Endothelial cell of umbilical vein (primary cell): ENCODE data around the gene ERICH3. TPM values are rescaled to one million over a fixed set of nuclear protein-coding genes. Genes with fewer than 3 reads are reported as not detected.

ENCODE experiments used
- BruUV-seq: library from RNA; stranded (reverse); fragments of 400-500 nt; replicated peaks from 2 replicates; lab custom pipeline; 2021; lab: Mats Ljungman, UMichigan
- CTCF ChIA-PET: fragments of 300-600, 350-600 bp; sonication (Branson Sonifier 250); formaldehyde crosslinking; loops from one replicate; lab custom pipeline; 2021; ENCODE audit warnings: antibody characterized with exemption, inconsistent platforms; lab: Charles Lee
- POLR2A ChIA-PET: fragments of 300-600, 350-600 bp; sonication (Branson Sonifier 250); formaldehyde crosslinking; loops from one replicate; lab custom pipeline; 2021; ENCODE audit warnings: antibody characterized with exemption, inconsistent platforms; lab: Charles Lee
- DNase-seq: peaks from one replicate; pipeline ENCODE4 v3.0.0-alpha.2; 2011; ENCODE audit warnings: low read depth, low spot score
- FAIRE-seq: peaks from 2 replicates; lab custom pipeline; 2011; peaks lifted over from hg19 to GRCh38; lab: Jason Lieb, UNC
- H2AFZ ChIP-seq: 2 replicates; pipeline ENCODE4 v1.6.0; 2012; ENCODE audit warnings: low read depth, low read length, control low read depth, inconsistent platforms
- H3K27ac ChIP-seq: 2 replicates; pipeline ENCODE4 v1.5.1; 2011; ENCODE audit warnings: low read depth, mild to moderate bottlenecking, control low read depth, low read length, moderate library complexity; ENCODE audit not compliant: insufficient read depth
- H3K27me3 ChIP-seq, 2 experiments: 2 replicates each; pipeline versions ENCODE4 v1.6.0 to v1.6.1; 2011; ENCODE audit warnings: low read length in 2 of 2, mixed read lengths in 1 of 2; ENCODE audit not compliant: control insufficient read depth in 2 of 2, insufficient read depth in 2 of 2
- H3K36me3 ChIP-seq, 2 experiments: 2 replicates in 1 of 2; 3 replicates in 1 of 2; pipeline ENCODE4 v1.5.1; 2011; ENCODE audit warnings: low read length in 2 of 2, mild to moderate bottlenecking in 1 of 2, moderate library complexity in 1 of 2; ENCODE audit not compliant: control insufficient read depth in 2 of 2, insufficient read depth in 2 of 2; ENCODE audit errors: extremely low read depth in 1 of 2
- H3K4me1 ChIP-seq: 3 replicates; pipeline ENCODE4 v1.5.1; 2011; ENCODE audit warnings: mild to moderate bottlenecking, low read length; ENCODE audit not compliant: control insufficient read depth, insufficient read depth; ENCODE audit errors: extremely low read depth
- H3K4me2 ChIP-seq: 2 replicates; pipeline ENCODE4 v1.6.1; 2011; ENCODE audit warnings: low read length, control low read depth, mixed read lengths; ENCODE audit not compliant: insufficient read depth
- H3K4me3 ChIP-seq, 3 experiments: fragments of 200-600 bp in 1 of 3; sonication (generic), shearing (Covaris generic) in 1 of 3; replicated peaks in 1 of 3; 2 replicates each; pipeline ENCODE4 v1.5.1; 2011 to 2016; ENCODE audit warnings: control low read depth in 3 of 3, low read length in 3 of 3, mild to moderate bottlenecking in 2 of 3, inconsistent platforms in 1 of 3, low read depth in 1 of 3, moderate library complexity in 1 of 3; ENCODE audit not compliant: insufficient read depth in 1 of 3
- H3K79me2 ChIP-seq: 2 replicates; pipeline ENCODE4 v1.6.0; 2012; ENCODE audit warnings: low read length, inconsistent platforms; ENCODE audit not compliant: control insufficient read depth, insufficient read depth
- H3K9ac ChIP-seq: replicated peaks from 2 replicates; pipeline ENCODE3; 2011; ENCODE audit warnings: low read length, control low read depth; ENCODE audit not compliant: insufficient read depth; ENCODE audit errors: extremely low read depth
- H3K9me1 ChIP-seq: replicated peaks from 3 replicates; pipeline ENCODE4 v1.6.0; 2011; ENCODE audit warnings: mild to moderate bottlenecking, low read length; ENCODE audit not compliant: control insufficient read depth, insufficient read depth; ENCODE audit errors: extremely low read depth
- H3K9me3 ChIP-seq: replicated peaks from 2 replicates; pipeline ENCODE4 v1.5.1; 2012; ENCODE audit warnings: low read length, inconsistent platforms; ENCODE audit not compliant: control insufficient read depth, insufficient read depth
- H4K20me1 ChIP-seq: replicated peaks from 2 replicates; pipeline ENCODE3; 2011; ENCODE audit warnings: mild to moderate bottlenecking, low read length; ENCODE audit not compliant: control insufficient read depth, insufficient read depth; ENCODE audit errors: extremely low read depth
- EZH2 ChIP-seq: IDR thresholded peaks from 2 replicates; pipeline ENCODE4 v1.6.1; 2012; ENCODE audit warnings: borderline replicate concordance, low read depth, mild to moderate bottlenecking, moderate library complexity, low read length, inconsistent platforms; ENCODE audit not compliant: severe bottlenecking
- FOS ChIP-seq: IDR thresholded peaks from 2 replicates; pipeline ENCODE4 v1.6.1; 2011; ENCODE audit warnings: mild to moderate bottlenecking, low read length, moderate library complexity, borderline replicate concordance; ENCODE audit not compliant: insufficient read depth
- GATA2 ChIP-seq: IDR thresholded peaks from 2 replicates; pipeline ENCODE4 v1.7.0; 2011; ENCODE audit warnings: low read depth, mild to moderate bottlenecking, moderate library complexity, mixed read lengths, low read length; ENCODE audit not compliant: insufficient read length, insufficient read depth
- JUN ChIP-seq: IDR thresholded peaks from 2 replicates; pipeline ENCODE4 v1.6.1; 2011; ENCODE audit warnings: borderline replicate concordance, low read depth; ENCODE audit not compliant: insufficient read length, insufficient read depth
- MYC ChIP-seq: IDR thresholded peaks from one replicate; pipeline ENCODE4 v1.6.1; 2011; ENCODE audit warnings: mild to moderate bottlenecking, low read depth, low read length
- POLR2A ChIP-seq: IDR thresholded peaks from 2 replicates; pipeline ENCODE4 v1.6.1; 2012; ENCODE audit warnings: low read depth, mild to moderate bottlenecking, control low read depth, low read length
- POLR2AphosphoS5 ChIP-seq: IDR thresholded peaks from 2 replicates; pipeline ENCODE4 v1.6.1; 2012; ENCODE audit warnings: low read depth, mild to moderate bottlenecking, control low read depth, low read length, moderate library complexity; ENCODE audit not compliant: insufficient read depth
- dilution Hi-C: fragments of 300-500 bp; cut with MboI; formaldehyde crosslinking; loops from one replicate; pipeline ENCODE4 v1.15.0; 2019; ENCODE audit warnings: low sequenced_read_pairs; ENCODE audit not compliant: extremely low pct_ligation_motif_present
- intact Hi-C: fragments of 100-400 bp; cut with micrococcal nuclease; formaldehyde crosslinking; loops from one replicate; pipeline ENCODE4 v1.10.0; 2022
- polyA plus RNA-seq, 4 experiments: library from polyadenylated mRNA; depleted of rRNA in 3 of 4; stranded (reverse) in 3 of 4; unstranded in 1 of 4; fragments of >200 nt; gene quantifications; 2 replicates each; pipeline versions ENCODE4 v1.2.1 to v1.2.3, GENCODE V29; 2011 to 2012; ENCODE audit warnings: missing spikeins in 1 of 4
- total RNA-seq: library from RNA; stranded (reverse); gene quantifications from 2 replicates; pipeline ENCODE4 v1.2.3, GENCODE V29; 2021
- TF ChIP-seq, protein P1 (sequence below): IDR thresholded peaks from 2 replicates; pipeline ENCODE4 v1.6.1; 2011; ENCODE audit not compliant: insufficient read depth, insufficient read length
- TF ChIP-seq, protein P2 (sequence below), 2 donors: IDR thresholded peaks; 1 replicate in 1 of 2; 2 replicates in 1 of 2; pipeline ENCODE4 v1.5.1; 2011; ENCODE audit warnings: low read length in 2 of 2, mild to moderate bottlenecking in 2 of 2, moderate library complexity in 2 of 2, control low read depth in 1 of 2, inconsistent platforms in 1 of 2, low read depth in 1 of 2; ENCODE audit not compliant: insufficient read depth in 1 of 2; ENCODE audit errors: extremely low read depth in 1 of 2

Gene ERICH3
- total and polyA plus RNA-seq, 2 donors (not counting 3 experiments of a cell fraction or from before 2014, with no cell fraction given) = not detected

- no TSS peak for BruUV-seq
- CTCF ChIA-PET = interaction anchor here (3.0 kb wide), 1 partner anchor 10 kb away, joined by 12 read pairs; no protein-coding TSS in a partner anchor
- no peaks in the 10 kb centered on the region for H3K79me2 ChIP-seq
- FAIRE-seq = no peak
- no peak overlapping the region for H3K4me2 ChIP-seq
- H3K27ac ChIP-seq = no peak overlapping the region
- no peaks in the 10 kb centered on the region for H3K9me1 ChIP-seq
- no peaks in the 10 kb centered on the region for H4K20me1 ChIP-seq
- TF ChIP-seq, protein P1, sequence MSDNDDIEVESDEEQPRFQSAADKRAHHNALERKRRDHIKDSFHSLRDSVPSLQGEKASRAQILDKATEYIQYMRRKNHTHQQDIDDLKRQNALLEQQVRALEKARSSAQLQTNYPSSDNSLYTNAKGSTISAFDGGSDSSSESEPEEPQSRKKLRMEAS = no peak
- no peak for TF ChIP-seq FOS
- no peak for TF ChIP-seq POLR2A
- no peak for TF ChIP-seq EZH2
- TF ChIP-seq, protein P2, sequence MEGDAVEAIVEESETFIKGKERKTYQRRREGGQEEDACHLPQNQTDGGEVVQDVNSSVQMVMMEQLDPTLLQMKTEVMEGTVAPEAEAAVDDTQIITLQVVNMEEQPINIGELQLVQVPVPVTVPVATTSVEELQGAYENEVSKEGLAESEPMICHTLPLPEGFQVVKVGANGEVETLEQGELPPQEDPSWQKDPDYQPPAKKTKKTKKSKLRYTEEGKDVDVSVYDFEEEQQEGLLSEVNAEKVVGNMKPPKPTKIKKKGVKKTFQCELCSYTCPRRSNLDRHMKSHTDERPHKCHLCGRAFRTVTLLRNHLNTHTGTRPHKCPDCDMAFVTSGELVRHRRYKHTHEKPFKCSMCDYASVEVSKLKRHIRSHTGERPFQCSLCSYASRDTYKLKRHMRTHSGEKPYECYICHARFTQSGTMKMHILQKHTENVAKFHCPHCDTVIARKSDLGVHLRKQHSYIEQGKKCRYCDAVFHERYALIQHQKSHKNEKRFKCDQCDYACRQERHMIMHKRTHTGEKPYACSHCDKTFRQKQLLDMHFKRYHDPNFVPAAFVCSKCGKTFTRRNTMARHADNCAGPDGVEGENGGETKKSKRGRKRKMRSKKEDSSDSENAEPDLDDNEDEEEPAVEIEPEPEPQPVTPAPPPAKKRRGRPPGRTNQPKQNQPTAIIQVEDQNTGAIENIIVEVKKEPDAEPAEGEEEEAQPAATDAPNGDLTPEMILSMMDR (IDR thresholded peaks at IDR 0.05; ENCODE audit: extremely low read depth in 1 of 2, insufficient read depth in 1 of 2, low read depth in 1 of 2, low read length in 2 of 2) = no peak
- no peak for TF ChIP-seq POLR2AphosphoS5
- no peak for TF ChIP-seq MYC
- no peak for TF ChIP-seq JUN
- TF ChIP-seq GATA2 = no peak
- peaks cover 2 to 5% of the 10 kb centered on the region in 2 experiments for H3K27me3 ChIP-seq
- dilution Hi-C loops = no loop called here
- DNase-seq = no peak
- intact Hi-C loops = loop anchor here (10.0 kb wide), 1 partner anchor 1005 kb away; no protein-coding TSS in a partner anchor
- H3K4me1 ChIP-seq = no peaks in the 10 kb centered on the region
- no peak overlapping the region for H2AFZ ChIP-seq
- no peak overlapping the region for H3K4me3 ChIP-seq
- no peaks in the 10 kb centered on the region for H3K36me3 ChIP-seq
- POLR2A ChIA-PET = no interaction called here
- no peak overlapping the region for H3K9ac ChIP-seq
- H3K9me3 ChIP-seq = no peaks in the 10 kb centered on the region
Measured at GRCh38 chr1:74679811-74680210, 6.2 kb upstream of the ERICH3 start.
